GM06990 (cell line): ENCODE data around the gene SERPINE3.

Experiments
- DNase-seq: peaks from one replicate; pipeline ENCODE4 v3.0.0-alpha.2; 2011; ENCODE audit not compliant: insufficient read length; ENCODE audit errors: extremely low read depth
- H3K27me3 ChIP-seq: replicated peaks from 2 replicates; pipeline ENCODE4 v1.6.0; 2011; ENCODE audit warnings: low read length; ENCODE audit not compliant: control insufficient read depth, insufficient read depth
- H3K36me3 ChIP-seq: 2 replicates; pipeline ENCODE4 v1.5.1; 2011; ENCODE audit warnings: low read length; ENCODE audit not compliant: control insufficient read depth, insufficient read depth
- H3K4me3 ChIP-seq: replicated peaks from 2 replicates; pipeline ENCODE4 v1.5.1; 2011; ENCODE audit warnings: low read depth, mild to moderate bottlenecking, control low read depth, low read length
- TF ChIP-seq, protein P1 (sequence below): IDR thresholded peaks from 2 replicates; pipeline ENCODE4 v1.5.1; 2011; ENCODE audit warnings: low read length, control low read depth, mild to moderate bottlenecking, inconsistent platforms; ENCODE audit not compliant: insufficient read depth, poor library complexity, severe bottlenecking

The SERPINE3 gene

DNA sequence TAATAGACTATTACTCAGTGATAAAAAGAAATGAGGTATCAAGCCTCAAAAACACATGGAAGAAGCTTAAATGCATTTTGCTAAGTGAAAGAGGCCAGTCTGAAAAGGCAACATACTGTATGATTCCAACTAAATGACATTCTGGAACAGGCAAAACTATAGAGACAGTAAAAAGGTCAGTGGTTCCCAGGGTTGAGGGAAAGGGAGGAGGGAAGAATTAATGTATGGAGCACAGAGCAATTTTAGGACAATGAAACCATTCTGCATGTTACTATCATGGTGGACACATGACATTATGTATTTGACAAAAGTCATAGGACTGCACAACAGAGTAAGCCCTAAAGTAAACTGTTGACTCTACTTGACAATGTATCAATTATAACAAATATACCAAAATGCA lies 5.7 kb upstream of the SERPINE3 start:
- Histone ChIP-seq H3K27me3 (no peaks in the 10 kb centered on the region), H3K36me3 (no peaks in the 10 kb centered on the region), H3K4me3 (no peak overlapping the region)
- TF ChIP-seq, protein P1, sequence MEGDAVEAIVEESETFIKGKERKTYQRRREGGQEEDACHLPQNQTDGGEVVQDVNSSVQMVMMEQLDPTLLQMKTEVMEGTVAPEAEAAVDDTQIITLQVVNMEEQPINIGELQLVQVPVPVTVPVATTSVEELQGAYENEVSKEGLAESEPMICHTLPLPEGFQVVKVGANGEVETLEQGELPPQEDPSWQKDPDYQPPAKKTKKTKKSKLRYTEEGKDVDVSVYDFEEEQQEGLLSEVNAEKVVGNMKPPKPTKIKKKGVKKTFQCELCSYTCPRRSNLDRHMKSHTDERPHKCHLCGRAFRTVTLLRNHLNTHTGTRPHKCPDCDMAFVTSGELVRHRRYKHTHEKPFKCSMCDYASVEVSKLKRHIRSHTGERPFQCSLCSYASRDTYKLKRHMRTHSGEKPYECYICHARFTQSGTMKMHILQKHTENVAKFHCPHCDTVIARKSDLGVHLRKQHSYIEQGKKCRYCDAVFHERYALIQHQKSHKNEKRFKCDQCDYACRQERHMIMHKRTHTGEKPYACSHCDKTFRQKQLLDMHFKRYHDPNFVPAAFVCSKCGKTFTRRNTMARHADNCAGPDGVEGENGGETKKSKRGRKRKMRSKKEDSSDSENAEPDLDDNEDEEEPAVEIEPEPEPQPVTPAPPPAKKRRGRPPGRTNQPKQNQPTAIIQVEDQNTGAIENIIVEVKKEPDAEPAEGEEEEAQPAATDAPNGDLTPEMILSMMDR: no peak
- DNase-seq: no peak

DNA sequence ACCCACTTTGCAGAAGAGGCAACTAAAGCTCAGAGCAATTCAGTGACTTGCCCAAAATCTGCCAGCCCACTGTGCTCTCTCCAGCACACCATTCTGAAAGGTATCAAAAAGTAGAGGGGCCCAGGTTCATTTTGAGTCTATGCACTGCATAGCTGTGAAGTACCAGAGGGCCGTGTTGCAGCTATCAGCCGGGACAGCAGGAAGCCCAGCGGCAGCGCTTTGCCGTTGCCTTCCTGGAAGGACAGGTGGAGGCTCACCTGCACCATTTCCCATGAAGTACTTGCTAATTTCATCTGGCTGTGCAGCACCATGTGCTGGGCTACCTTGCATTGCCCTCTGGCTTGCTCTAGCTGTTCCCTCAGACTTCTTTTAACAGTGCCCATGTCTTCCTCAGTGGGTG lies 2.7 kb upstream of the SERPINE3 start:
- Histone ChIP-seq H3K36me3 (no peaks in the 10 kb centered on the region), H3K27me3 (no peaks in the 10 kb centered on the region), H3K4me3 (no peak overlapping the region)
- TF ChIP-seq, protein P1: no peak
- no peak for DNase-seq

DNA sequence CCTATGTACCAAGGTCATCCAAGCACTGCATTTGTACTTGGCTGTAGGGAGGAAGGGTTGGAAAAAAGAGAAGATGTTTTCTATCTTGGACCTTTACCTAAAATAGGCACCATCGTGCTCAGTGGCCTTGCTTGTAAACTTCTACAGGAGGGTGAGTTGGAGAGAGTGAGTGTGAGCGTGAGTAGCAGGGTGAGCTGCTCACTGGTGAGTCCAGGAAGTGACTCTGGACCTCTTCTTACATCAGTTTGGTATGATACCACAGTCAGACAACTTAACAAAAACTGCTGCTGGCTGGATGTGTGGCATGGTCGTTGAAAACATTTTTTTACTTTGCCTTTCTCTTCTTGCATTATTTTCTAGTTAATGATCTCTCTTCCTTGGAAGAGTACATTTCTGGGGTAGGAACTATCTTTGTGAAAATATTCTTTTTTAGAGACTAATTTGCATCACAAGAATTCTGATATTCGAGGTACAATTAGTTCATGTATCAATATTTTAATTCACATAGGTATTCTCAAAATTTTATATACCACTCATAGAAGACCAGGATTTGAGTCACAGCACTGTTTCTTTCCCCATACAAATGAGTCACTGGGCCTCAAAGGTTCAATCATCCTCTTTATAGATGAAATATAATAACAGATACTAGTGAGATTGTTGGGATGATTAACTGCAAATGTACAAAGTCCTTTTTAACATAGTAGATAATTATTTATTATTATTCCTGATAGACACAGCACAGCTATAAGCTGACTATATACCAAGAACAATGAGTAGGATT lies 651 bp downstream of the SERPINE3 start:
- TF ChIP-seq, protein P1: no peak
- Histone ChIP-seq H3K27me3 (no peaks in the 10 kb centered on the region), H3K36me3 (no peaks in the 10 kb centered on the region), H3K4me3 (no peak overlapping the region)
- no peak for DNase-seq

DNA sequence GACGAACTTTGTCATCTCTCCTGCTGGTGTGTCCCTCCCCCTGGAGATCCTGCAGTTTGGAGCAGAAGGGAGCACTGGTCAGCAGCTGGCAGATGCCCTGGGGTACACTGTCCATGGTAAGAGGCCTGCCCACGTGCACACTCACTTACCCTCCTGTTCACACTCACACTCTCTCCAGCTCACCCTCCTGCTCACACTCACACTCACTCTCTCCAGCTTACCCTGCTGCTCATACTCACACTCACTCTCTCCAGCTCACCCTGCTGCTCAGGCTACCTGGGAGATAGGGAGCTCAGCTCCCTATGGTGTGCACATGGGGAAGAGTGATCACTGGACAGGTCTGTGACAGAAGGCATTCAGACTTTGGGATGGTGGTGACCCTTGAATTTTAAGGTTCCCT lies 1.7 kb downstream of the SERPINE3 start:
- Histone ChIP-seq H3K36me3 (no peaks in the 10 kb centered on the region), H3K4me3 (no peak overlapping the region), H3K27me3 (no peaks in the 10 kb centered on the region)
- TF ChIP-seq, protein P1: no peak
- DNase-seq: no peak

DNA sequence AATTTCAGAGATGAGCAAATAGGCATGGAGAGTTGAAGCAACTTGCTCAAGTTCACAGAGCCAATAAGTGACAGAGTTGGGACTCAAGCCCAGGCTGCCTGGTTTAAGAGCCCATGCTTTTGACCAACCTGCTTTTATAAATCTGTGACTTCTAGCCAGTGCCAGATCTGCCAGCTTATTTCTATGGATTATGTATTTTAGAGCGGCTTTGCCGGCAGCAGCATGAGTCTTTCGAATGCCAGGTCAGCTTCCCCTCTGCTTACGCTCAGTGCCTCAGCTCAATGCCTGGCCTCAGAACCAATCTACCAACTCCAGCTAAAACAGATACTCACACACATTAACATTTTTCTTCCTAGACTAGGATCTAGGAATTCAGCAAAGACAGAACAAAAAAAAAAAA lies 2.3 kb downstream of the SERPINE3 start:
- no peak overlapping the region for H3K4me3 ChIP-seq
- H3K27me3 ChIP-seq: no peaks in the 10 kb centered on the region
- TF ChIP-seq, protein P1: no peak
- DNase-seq: no peak
- no peaks in the 10 kb centered on the region for H3K36me3 ChIP-seq
